ENCODE measurements around the gene PABPC1L.

DNA sequence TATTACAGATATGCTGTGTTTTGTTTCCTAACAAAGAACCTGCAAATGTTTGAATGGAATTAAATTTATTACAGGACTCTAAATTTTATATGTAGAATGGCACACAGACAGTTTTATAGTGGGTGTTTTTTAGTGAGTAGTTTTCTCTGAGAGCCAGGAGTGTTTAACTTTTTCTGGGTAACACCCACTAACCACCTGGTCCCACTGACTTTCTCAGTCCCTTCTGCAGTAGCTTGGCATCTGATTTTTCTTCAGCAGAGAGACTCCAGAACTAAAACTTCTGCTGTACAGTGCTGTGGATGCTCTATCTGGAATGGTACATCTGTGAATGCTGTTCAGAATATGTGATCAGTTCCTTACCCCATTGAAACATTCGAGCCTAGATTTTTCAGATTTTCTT, 18.0 kb upstream of the PABPC1L start:
- no peak for TF ChIP-seq ZNF274 (IDR thresholded peaks at IDR 0.05; ENCODE audit: low read length)
- no peak for TF ChIP-seq ZNF274 (tag by site-specific recombination; IDR thresholded peaks at IDR 0.05; ENCODE audit: borderline replicate concordance)
- TF ChIP-seq ZNF624 (tag by site-specific recombination; IDR thresholded peaks at IDR 0.05), result no peak
- TF ChIP-seq PRDM10 (tag by site-specific recombination; IDR thresholded peaks at IDR 0.05), result no peak
- no peak for TF ChIP-seq ZXDB (tag by site-specific recombination; IDR thresholded peaks at IDR 0.05)
- TF ChIP-seq ZNF37A (tag by site-specific recombination; IDR thresholded peaks at IDR 0.05), result no peak
- no peak for TF ChIP-seq ZNF621 (tag by site-specific recombination; IDR thresholded peaks at IDR 0.05)
